ENCODE measurements around the gene FOXB1.

FOXB1 gene

GRCh38 chr15:60004009-60004845 is at the start of gene FOXB1:
Gene FOXB1 (plus strand): TSS chr15:60004311. CDS start chr15:60004964, 653 bp downstream.
- H3K4me1 Mint-ChIP-seq (ENCODE audit: low read depth), result peaks cover 46% of the 10 kb centered on the region
- no peaks in the 10 kb centered on the region for H3K9me3 Mint-ChIP-seq
- H3K4me3 Mint-ChIP-seq, result peak within 1 kb of the TSS; percentile 82
- H3K27me3 Mint-ChIP-seq, result peaks cover 97% of the 10 kb centered on the region
- H3K36me3 Mint-ChIP-seq (ENCODE audit: low read depth), result peaks cover 2% of the 10 kb centered on the region
- H3K27ac Mint-ChIP-seq, result peak within 1 kb of the TSS; percentile 87
- DNase-seq, result peak; percentile 56

DNA sequence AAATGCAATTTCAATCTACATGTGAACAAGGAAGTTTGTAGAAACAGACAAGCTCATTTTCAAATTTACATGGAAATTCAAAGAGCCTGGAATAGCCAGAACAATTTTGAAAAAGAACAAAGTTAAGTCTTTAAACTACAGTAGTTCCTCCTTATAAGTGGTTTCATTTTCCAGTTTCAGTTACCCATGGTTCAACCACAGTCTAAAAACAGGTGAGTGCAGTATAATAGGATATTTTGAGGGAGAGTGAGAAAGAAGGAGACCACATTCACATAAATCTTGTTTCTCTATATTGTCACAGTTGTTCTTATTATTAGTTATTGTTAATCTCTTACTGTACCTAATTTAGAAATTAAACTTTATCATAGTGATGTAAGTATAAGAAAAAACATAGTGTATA is 45.8 kb upstream of the FOXB1 start:
- DNase-seq, result no peak
- H3K36me3 Mint-ChIP-seq (ENCODE audit: low read depth), result peaks cover 2% of the 10 kb centered on the region
- peaks cover 22% of the 10 kb centered on the region for H3K9me3 Mint-ChIP-seq
- no peak overlapping the region for H3K4me3 Mint-ChIP-seq
- H3K4me1 Mint-ChIP-seq (ENCODE audit: low read depth), result no peaks in the 10 kb centered on the region
- H3K27me3 Mint-ChIP-seq, result peaks cover 6% of the 10 kb centered on the region
- no peak overlapping the region for H3K27ac Mint-ChIP-seq

GRCh38 chr15:59960318-59960717 is 43.8 kb upstream of the FOXB1 start:
- Mint-ChIP-seq H3K36me3 (ENCODE audit: low read depth) (peaks cover 2% of the 10 kb centered on the region), H3K9me3 (peaks cover 24% of the 10 kb centered on the region), H3K4me1 (ENCODE audit: low read depth) (no peaks in the 10 kb centered on the region), H3K27me3 (no peaks in the 10 kb centered on the region), H3K27ac (no peak overlapping the region), H3K4me3 (no peak overlapping the region)
- no peak for DNase-seq

- peaks cover 12% of the 10 kb centered on the region for H3K4me1 Mint-ChIP-seq (ENCODE audit: low read depth)
- H3K27me3 Mint-ChIP-seq, result peaks cover 3% of the 10 kb centered on the region
- H3K36me3 Mint-ChIP-seq (ENCODE audit: low read depth), result peaks cover 2% of the 10 kb centered on the region
- peaks cover 20% of the 10 kb centered on the region for H3K9me3 Mint-ChIP-seq
- no peak overlapping the region for H3K27ac Mint-ChIP-seq
- H3K4me3 Mint-ChIP-seq, result no peak overlapping the region
- DNase-seq, result no peak
Observed at GRCh38 chr15:59963322-59963721, 40.8 kb upstream of the FOXB1 start.

- DNase-seq, result no peak
- Mint-ChIP-seq H3K4me3 (no peak overlapping the region), H3K27ac (no peak overlapping the region), H3K4me1 (ENCODE audit: low read depth) (peaks cover 12% of the 10 kb centered on the region), H3K27me3 (peaks cover 6% of the 10 kb centered on the region), H3K36me3 (ENCODE audit: low read depth) (peaks cover 2% of the 10 kb centered on the region), H3K9me3 (peaks cover 20% of the 10 kb centered on the region)
Observed at GRCh38 chr15:59963925-59964324, 40.2 kb upstream of the FOXB1 start.

DNA sequence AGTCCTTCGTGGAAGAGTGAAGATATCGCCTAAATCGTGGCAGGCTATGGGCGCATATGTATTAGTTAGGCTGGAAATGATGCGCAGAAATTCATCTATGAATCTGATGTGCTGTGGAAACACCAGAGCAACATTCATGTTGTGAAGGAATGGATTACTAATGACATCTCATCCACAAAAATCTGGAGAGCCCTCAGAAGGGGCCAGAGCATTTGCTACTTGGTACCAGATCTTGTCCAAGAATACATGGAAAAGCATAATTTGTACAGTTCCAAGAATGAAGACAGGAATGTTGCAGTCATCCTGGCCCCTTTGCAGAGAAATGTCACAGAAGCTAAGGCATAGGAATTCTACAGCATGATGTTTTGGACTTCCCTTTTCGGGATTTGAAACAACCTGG is 38.4 kb upstream of the FOXB1 start:
- Mint-ChIP-seq H3K27ac (no peak overlapping the region), H3K27me3 (peaks cover 6% of the 10 kb centered on the region), H3K4me1 (ENCODE audit: low read depth) (peaks cover 12% of the 10 kb centered on the region), H3K36me3 (ENCODE audit: low read depth) (peaks cover 2% of the 10 kb centered on the region), H3K9me3 (peaks cover 11% of the 10 kb centered on the region), H3K4me3 (no peak overlapping the region)
- DNase-seq, result no peak

DNA sequence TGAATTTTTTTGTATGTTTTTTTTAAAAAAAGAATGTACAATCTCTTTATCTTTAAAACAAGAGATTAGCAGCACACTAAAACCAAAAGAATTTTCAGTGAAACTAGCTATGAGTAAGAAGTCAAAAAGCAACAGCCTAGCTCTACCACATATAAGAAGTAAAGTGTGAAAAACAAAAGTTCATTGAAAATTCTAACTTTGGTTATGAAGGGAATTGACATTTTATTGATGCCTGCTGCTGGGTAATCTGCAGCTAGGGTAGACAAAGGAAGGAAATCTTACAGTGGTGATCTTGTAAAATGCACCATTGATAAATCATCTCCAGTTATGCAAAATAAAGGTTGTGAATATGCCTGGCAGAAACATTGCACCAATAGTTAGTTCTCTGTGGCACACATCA is 37.8 kb upstream of the FOXB1 start:
- no peak overlapping the region for H3K27ac Mint-ChIP-seq
- H3K9me3 Mint-ChIP-seq, result peaks cover 8% of the 10 kb centered on the region
- H3K36me3 Mint-ChIP-seq (ENCODE audit: low read depth), result no peaks in the 10 kb centered on the region
- no peak overlapping the region for H3K4me3 Mint-ChIP-seq
- no peak for DNase-seq
- peaks cover 6% of the 10 kb centered on the region for H3K27me3 Mint-ChIP-seq
- H3K4me1 Mint-ChIP-seq (ENCODE audit: low read depth), result peaks cover 12% of the 10 kb centered on the region

- Mint-ChIP-seq H3K36me3 (ENCODE audit: low read depth) (no peaks in the 10 kb centered on the region), H3K9me3 (peaks cover 2% of the 10 kb centered on the region), H3K4me1 (ENCODE audit: low read depth) (peaks cover 12% of the 10 kb centered on the region), H3K27ac (no peak overlapping the region), H3K4me3 (no peak overlapping the region), H3K27me3 (peaks cover 6% of the 10 kb centered on the region)
- DNase-seq, result no peak
Observed at GRCh38 chr15:59968314-59968713, 35.8 kb upstream of the FOXB1 start.

DNA sequence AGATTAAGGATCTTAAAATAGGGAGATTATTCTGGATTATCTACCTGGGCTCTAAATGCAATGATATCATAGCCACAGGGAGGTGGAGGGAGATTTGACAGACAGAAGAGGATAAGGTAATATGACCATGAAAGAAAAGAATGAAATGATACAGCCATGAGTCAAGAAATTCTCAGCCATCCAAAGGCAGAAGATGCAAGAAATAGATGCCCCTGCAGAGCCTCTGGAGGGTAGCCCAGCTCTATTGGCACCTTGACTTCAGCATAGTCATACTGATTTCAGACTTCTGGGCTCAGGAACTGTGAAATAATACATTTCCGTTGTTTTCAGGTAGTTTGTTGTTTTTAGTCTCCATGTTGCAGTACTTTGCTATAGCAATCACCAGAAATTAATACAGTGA is 31.9 kb upstream of the FOXB1 start:
- Mint-ChIP-seq H3K27me3 (peaks cover 6% of the 10 kb centered on the region), H3K4me3 (no peak overlapping the region), H3K9me3 (no peaks in the 10 kb centered on the region), H3K36me3 (ENCODE audit: low read depth) (no peaks in the 10 kb centered on the region), H3K27ac (no peak overlapping the region), H3K4me1 (ENCODE audit: low read depth) (peaks cover 22% of the 10 kb centered on the region)
- no peak for DNase-seq

- peak overlapping the region; percentile 48 for H3K4me3 Mint-ChIP-seq
- peaks cover 27% of the 10 kb centered on the region for H3K4me1 Mint-ChIP-seq (ENCODE audit: low read depth)
- H3K36me3 Mint-ChIP-seq (ENCODE audit: low read depth), result no peaks in the 10 kb centered on the region
- H3K27ac Mint-ChIP-seq, result peak overlapping the region; percentile 65
- H3K9me3 Mint-ChIP-seq, result no peaks in the 10 kb centered on the region
- peak; percentile 46 for DNase-seq
- H3K27me3 Mint-ChIP-seq, result peaks cover 6% of the 10 kb centered on the region
Observed at GRCh38 chr15:59976480-59977271, 27.4 kb upstream of the FOXB1 start.

GRCh38 chr15:59991834-59992233 is 12.3 kb upstream of the FOXB1 start:
- H3K4me1 Mint-ChIP-seq (ENCODE audit: low read depth), result peaks cover 31% of the 10 kb centered on the region
- H3K4me3 Mint-ChIP-seq, result no peak overlapping the region
- no peaks in the 10 kb centered on the region for H3K36me3 Mint-ChIP-seq (ENCODE audit: low read depth)
- DNase-seq, result no peak
- peaks cover 61% of the 10 kb centered on the region for H3K27me3 Mint-ChIP-seq
- no peaks in the 10 kb centered on the region for H3K9me3 Mint-ChIP-seq
- no peak overlapping the region for H3K27ac Mint-ChIP-seq

DNA sequence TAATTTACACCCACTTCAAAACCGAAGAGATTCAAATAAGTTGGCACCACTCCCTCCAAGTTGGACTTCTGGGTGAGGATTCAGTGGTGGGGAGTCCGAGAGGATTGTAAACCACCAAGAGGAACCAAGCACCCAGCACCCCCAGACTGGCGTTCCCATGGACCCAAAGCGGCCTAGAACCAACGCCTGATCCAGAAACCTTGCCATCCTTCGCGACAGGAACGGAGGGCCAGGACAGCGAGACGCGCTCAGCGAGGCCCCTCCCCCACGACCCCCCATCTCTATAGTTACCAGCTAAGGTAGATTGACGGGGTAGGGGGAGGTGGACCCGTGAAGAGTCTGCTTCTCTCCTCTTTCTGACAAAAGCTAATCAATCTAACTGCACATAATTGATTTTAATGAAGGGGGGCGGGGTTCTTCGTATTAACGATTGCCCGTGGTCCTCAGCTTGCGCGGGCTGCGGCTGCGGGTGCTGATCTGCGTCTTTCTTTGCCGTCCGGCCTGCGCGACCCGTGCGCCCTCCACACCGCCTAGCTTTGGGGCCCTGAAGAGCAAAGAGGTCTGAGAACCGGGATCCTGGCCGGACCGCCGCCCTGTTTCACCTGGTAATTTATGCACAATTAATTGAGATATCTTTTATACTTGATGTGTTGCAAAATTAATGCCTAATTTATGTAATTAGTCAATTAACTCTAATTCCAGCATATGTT is 10.9 kb upstream of the FOXB1 start:
- H3K4me3 Mint-ChIP-seq, result no peak overlapping the region
- H3K4me1 Mint-ChIP-seq (ENCODE audit: low read depth), result peaks cover 39% of the 10 kb centered on the region
- no peaks in the 10 kb centered on the region for H3K9me3 Mint-ChIP-seq
- DNase-seq, result no peak
- H3K27ac Mint-ChIP-seq, result no peak overlapping the region
- peaks cover 75% of the 10 kb centered on the region for H3K27me3 Mint-ChIP-seq
- no peaks in the 10 kb centered on the region for H3K36me3 Mint-ChIP-seq (ENCODE audit: low read depth)

- Mint-ChIP-seq H3K4me1 (ENCODE audit: low read depth) (peaks cover 41% of the 10 kb centered on the region), H3K4me3 (no peak overlapping the region), H3K27me3 (peaks cover 79% of the 10 kb centered on the region), H3K9me3 (no peaks in the 10 kb centered on the region), H3K27ac (no peak overlapping the region), H3K36me3 (ENCODE audit: low read depth) (no peaks in the 10 kb centered on the region)
- DNase-seq, result no peak
Observed at GRCh38 chr15:59993950-59994401, 10.1 kb upstream of the FOXB1 start.

DNA sequence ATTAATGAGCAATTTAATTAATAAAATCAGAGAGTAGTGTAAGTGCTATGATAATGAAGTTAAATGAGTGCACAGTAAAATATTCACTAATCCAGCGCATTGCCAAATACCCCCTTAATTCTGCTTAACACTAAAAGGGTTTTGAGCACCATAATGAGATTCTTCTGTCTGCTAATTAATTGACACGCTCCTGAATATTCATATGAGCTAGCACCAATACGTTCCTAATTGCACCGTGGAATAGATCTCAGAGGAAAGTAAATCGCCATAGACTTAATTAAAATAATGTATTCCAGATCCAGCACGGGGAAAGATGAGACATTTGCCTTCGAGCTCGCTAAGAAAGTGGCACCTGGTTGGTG is 9.6 kb upstream of the FOXB1 start:
- Mint-ChIP-seq H3K27me3 (peaks cover 83% of the 10 kb centered on the region), H3K27ac (peak overlapping the region; percentile 0), H3K4me1 (ENCODE audit: low read depth) (peaks cover 44% of the 10 kb centered on the region), H3K4me3 (peak overlapping the region; percentile 41), H3K9me3 (no peaks in the 10 kb centered on the region), H3K36me3 (ENCODE audit: low read depth) (no peaks in the 10 kb centered on the region)
- no peak for DNase-seq

All from activated T-cell treated with anti-CD3 and anti-CD28 coated beads, Interleukin-2, amount 50 U/mL, for 24 hours (primary cell).